GM06990 (cell line): Measurements from ENCODE around the gene NEDD4.

Experiments
- DNase-seq: peaks from one replicate; pipeline ENCODE4 v3.0.0-alpha.2; 2011; ENCODE audit not compliant: insufficient read length; ENCODE audit errors: extremely low read depth
- H3K27me3 ChIP-seq: replicated peaks from 2 replicates; pipeline ENCODE4 v1.6.0; 2011; ENCODE audit warnings: low read length; ENCODE audit not compliant: control insufficient read depth, insufficient read depth
- H3K36me3 ChIP-seq: 2 replicates; pipeline ENCODE4 v1.5.1; 2011; ENCODE audit warnings: low read length; ENCODE audit not compliant: control insufficient read depth, insufficient read depth
- H3K4me3 ChIP-seq: replicated peaks from 2 replicates; pipeline ENCODE4 v1.5.1; 2011; ENCODE audit warnings: low read depth, mild to moderate bottlenecking, control low read depth, low read length
- CTCF ChIP-seq: IDR thresholded peaks from 2 replicates; pipeline ENCODE4 v1.5.1; 2011; ENCODE audit warnings: low read length, control low read depth, mild to moderate bottlenecking, inconsistent platforms; ENCODE audit not compliant: insufficient read depth, poor library complexity, severe bottlenecking

Gene NEDD4

GRCh38 chr15:55991802-55992768, 1.3 kb downstream of the NEDD4 start:
- H3K27me3 ChIP-seq, result no peaks in the 10 kb centered on the region; the same call in 1 of the 2 replicates
- peak overlapping the region; percentile 72 for H3K4me3 ChIP-seq
- TF ChIP-seq CTCF, result no peak
- no peaks in the 10 kb centered on the region for H3K36me3 ChIP-seq
- DNase-seq, result no peak

- no peak overlapping the region for H3K4me3 ChIP-seq
- no peak for DNase-seq
- TF ChIP-seq CTCF, result no peak
- H3K27me3 ChIP-seq, result no peaks in the 10 kb centered on the region; the same call in 1 of the 2 replicates
- H3K36me3 ChIP-seq, result no peaks in the 10 kb centered on the region
These were observed 2.4 kb downstream of the NEDD4 start for GRCh38 chr15:55990998-55991397.

DNA sequence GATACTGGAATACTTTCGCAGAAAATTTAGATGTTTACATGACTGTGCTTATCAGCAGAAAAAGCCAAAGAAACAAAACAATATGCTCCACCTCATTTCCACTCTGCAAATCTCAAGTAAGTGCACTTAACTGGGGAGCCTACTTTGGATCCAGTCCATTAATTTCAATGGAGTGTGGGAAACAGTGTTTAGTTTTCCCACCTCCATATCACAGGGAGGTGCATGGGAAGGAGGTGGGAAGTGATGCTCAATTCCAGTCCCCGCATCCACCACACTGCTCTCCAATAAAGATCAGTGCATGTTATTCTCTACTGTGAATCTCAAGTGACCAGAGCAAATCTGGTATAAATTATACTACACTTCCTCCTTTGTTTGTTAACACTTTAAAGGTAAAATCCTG, 2.9 kb downstream of the NEDD4 start:
- no peak for DNase-seq
- no peaks in the 10 kb centered on the region for H3K36me3 ChIP-seq
- H3K4me3 ChIP-seq, result no peak overlapping the region
- TF ChIP-seq CTCF, result no peak
- H3K27me3 ChIP-seq, result no peaks in the 10 kb centered on the region

GRCh38 chr15:55989383-55989782, 4.0 kb downstream of the NEDD4 start:
- Histone ChIP-seq H3K4me3 (no peak overlapping the region), H3K36me3 (no peaks in the 10 kb centered on the region), H3K27me3 (no peaks in the 10 kb centered on the region)
- no peak for TF ChIP-seq CTCF
- no peak for DNase-seq

GRCh38 chr15:55981582-55982249, 11.7 kb downstream of the NEDD4 start:
- no peak overlapping the region for H3K4me3 ChIP-seq
- TF ChIP-seq CTCF, result no peak
- no peaks in the 10 kb centered on the region for H3K27me3 ChIP-seq
- H3K36me3 ChIP-seq, result no peaks in the 10 kb centered on the region
- no peak for DNase-seq
